Endothelial cell of umbilical vein (primary cell): ENCODE measurements around the gene SNAPC2. TPM values are rescaled to one million over a fixed set of nuclear protein-coding genes. Genes with fewer than 3 reads are reported as not detected.

Experiments used
- BruUV-seq: library from RNA; stranded (reverse); fragments of 400-500 nt; replicated peaks from 2 replicates; lab custom pipeline; 2021; lab: Mats Ljungman, UMichigan
- CTCF ChIA-PET: fragments of 300-600, 350-600 bp; sonication (Branson Sonifier 250); formaldehyde crosslinking; loops from one replicate; lab custom pipeline; 2021; ENCODE audit warnings: antibody characterized with exemption, inconsistent platforms; lab: Charles Lee
- POLR2A ChIA-PET: fragments of 300-600, 350-600 bp; sonication (Branson Sonifier 250); formaldehyde crosslinking; loops from one replicate; lab custom pipeline; 2021; ENCODE audit warnings: antibody characterized with exemption, inconsistent platforms; lab: Charles Lee
- DNase-seq: peaks from one replicate; pipeline ENCODE4 v3.0.0-alpha.2; 2011; ENCODE audit warnings: low read depth, low spot score
- FAIRE-seq: peaks from 2 replicates; lab custom pipeline; 2011; peaks lifted over from hg19 to GRCh38; lab: Jason Lieb, UNC
- H2AFZ ChIP-seq: 2 replicates; pipeline ENCODE4 v1.6.0; 2012; ENCODE audit warnings: low read depth, low read length, control low read depth, inconsistent platforms
- H3K27ac ChIP-seq: 2 replicates; pipeline ENCODE4 v1.5.1; 2011; ENCODE audit warnings: low read depth, mild to moderate bottlenecking, control low read depth, low read length, moderate library complexity; ENCODE audit not compliant: insufficient read depth
- H3K27me3 ChIP-seq, 2 experiments: 2 replicates each; pipeline versions ENCODE4 v1.6.0 to v1.6.1; 2011; ENCODE audit warnings: low read length in 2 of 2, mixed read lengths in 1 of 2; ENCODE audit not compliant: control insufficient read depth in 2 of 2, insufficient read depth in 2 of 2
- H3K36me3 ChIP-seq, 2 experiments: 2 replicates in 1 of 2; 3 replicates in 1 of 2; pipeline ENCODE4 v1.5.1; 2011; ENCODE audit warnings: low read length in 2 of 2, mild to moderate bottlenecking in 1 of 2, moderate library complexity in 1 of 2; ENCODE audit not compliant: control insufficient read depth in 2 of 2, insufficient read depth in 2 of 2; ENCODE audit errors: extremely low read depth in 1 of 2
- H3K4me1 ChIP-seq: 3 replicates; pipeline ENCODE4 v1.5.1; 2011; ENCODE audit warnings: mild to moderate bottlenecking, low read length; ENCODE audit not compliant: control insufficient read depth, insufficient read depth; ENCODE audit errors: extremely low read depth
- H3K4me2 ChIP-seq: 2 replicates; pipeline ENCODE4 v1.6.1; 2011; ENCODE audit warnings: low read length, control low read depth, mixed read lengths; ENCODE audit not compliant: insufficient read depth
- H3K4me3 ChIP-seq, 3 experiments: fragments of 200-600 bp in 1 of 3; sonication (generic), shearing (Covaris generic) in 1 of 3; replicated peaks in 1 of 3; 2 replicates each; pipeline ENCODE4 v1.5.1; 2011 to 2016; ENCODE audit warnings: control low read depth in 3 of 3, low read length in 3 of 3, mild to moderate bottlenecking in 2 of 3, inconsistent platforms in 1 of 3, low read depth in 1 of 3, moderate library complexity in 1 of 3; ENCODE audit not compliant: insufficient read depth in 1 of 3
- H3K79me2 ChIP-seq: 2 replicates; pipeline ENCODE4 v1.6.0; 2012; ENCODE audit warnings: low read length, inconsistent platforms; ENCODE audit not compliant: control insufficient read depth, insufficient read depth
- H3K9ac ChIP-seq: replicated peaks from 2 replicates; pipeline ENCODE3; 2011; ENCODE audit warnings: low read length, control low read depth; ENCODE audit not compliant: insufficient read depth; ENCODE audit errors: extremely low read depth
- H3K9me1 ChIP-seq: replicated peaks from 3 replicates; pipeline ENCODE4 v1.6.0; 2011; ENCODE audit warnings: mild to moderate bottlenecking, low read length; ENCODE audit not compliant: control insufficient read depth, insufficient read depth; ENCODE audit errors: extremely low read depth
- H3K9me3 ChIP-seq: replicated peaks from 2 replicates; pipeline ENCODE4 v1.5.1; 2012; ENCODE audit warnings: low read length, inconsistent platforms; ENCODE audit not compliant: control insufficient read depth, insufficient read depth
- H4K20me1 ChIP-seq: replicated peaks from 2 replicates; pipeline ENCODE3; 2011; ENCODE audit warnings: mild to moderate bottlenecking, low read length; ENCODE audit not compliant: control insufficient read depth, insufficient read depth; ENCODE audit errors: extremely low read depth
- EZH2 ChIP-seq: IDR thresholded peaks from 2 replicates; pipeline ENCODE4 v1.6.1; 2012; ENCODE audit warnings: borderline replicate concordance, low read depth, mild to moderate bottlenecking, moderate library complexity, low read length, inconsistent platforms; ENCODE audit not compliant: severe bottlenecking
- JUN ChIP-seq: IDR thresholded peaks from 2 replicates; pipeline ENCODE4 v1.6.1; 2011; ENCODE audit warnings: borderline replicate concordance, low read depth; ENCODE audit not compliant: insufficient read length, insufficient read depth
- POLR2AphosphoS5 ChIP-seq: IDR thresholded peaks from 2 replicates; pipeline ENCODE4 v1.6.1; 2012; ENCODE audit warnings: low read depth, mild to moderate bottlenecking, control low read depth, low read length, moderate library complexity; ENCODE audit not compliant: insufficient read depth
- dilution Hi-C: fragments of 300-500 bp; cut with MboI; formaldehyde crosslinking; loops from one replicate; pipeline ENCODE4 v1.15.0; 2019; ENCODE audit warnings: low sequenced_read_pairs; ENCODE audit not compliant: extremely low pct_ligation_motif_present
- intact Hi-C: fragments of 100-400 bp; cut with micrococcal nuclease; formaldehyde crosslinking; loops from one replicate; pipeline ENCODE4 v1.10.0; 2022
- polyA plus RNA-seq, 4 experiments: library from polyadenylated mRNA; depleted of rRNA in 3 of 4; stranded (reverse) in 3 of 4; unstranded in 1 of 4; fragments of >200 nt; gene quantifications; 2 replicates each; pipeline versions ENCODE4 v1.2.1 to v1.2.3, GENCODE V29; 2011 to 2012; ENCODE audit warnings: missing spikeins in 1 of 4
- total RNA-seq: library from RNA; stranded (reverse); gene quantifications from 2 replicates; pipeline ENCODE4 v1.2.3, GENCODE V29; 2021
- TF ChIP-seq, protein P1 (sequence below), 2 donors: IDR thresholded peaks; 1 replicate in 1 of 2; 2 replicates in 1 of 2; pipeline ENCODE4 v1.5.1; 2011; ENCODE audit warnings: low read length in 2 of 2, mild to moderate bottlenecking in 2 of 2, moderate library complexity in 2 of 2, control low read depth in 1 of 2, inconsistent platforms in 1 of 2, low read depth in 1 of 2; ENCODE audit not compliant: insufficient read depth in 1 of 2; ENCODE audit errors: extremely low read depth in 1 of 2
- TF ChIP-seq, protein P2 (sequence below): IDR thresholded peaks from 2 replicates; pipeline ENCODE4 v1.6.1; 2011; ENCODE audit not compliant: insufficient read depth, insufficient read length

The SNAPC2 gene
- total and polyA plus RNA-seq, 2 donors (not counting 3 experiments of a cell fraction or from before 2014, with no cell fraction given), result 23.7 to 25.8 TPM

DNA sequence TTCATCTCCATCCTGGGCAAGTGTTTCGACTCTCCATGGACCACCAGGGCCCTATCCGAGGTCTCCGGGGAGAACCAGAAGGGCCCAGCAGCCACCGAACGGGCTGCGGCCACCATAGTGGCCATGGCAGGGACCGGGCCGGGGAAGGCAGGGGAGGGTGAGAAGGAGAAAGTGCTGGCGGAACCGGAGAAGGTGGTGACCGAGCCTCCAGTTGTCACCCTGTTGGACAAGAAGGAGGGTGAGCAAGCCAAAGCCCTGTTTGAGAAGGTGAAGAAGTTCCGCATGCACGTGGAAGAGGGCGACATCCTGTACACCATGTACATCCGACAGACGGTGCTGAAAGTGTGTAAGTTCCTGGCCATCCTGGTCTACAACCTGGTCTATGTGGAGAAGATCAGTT is 21.2 kb upstream of the SNAPC2 start:
- no TSS peak for BruUV-seq
- CTCF ChIA-PET, result no interaction called here

More for the DNA sequence above, 21.2 kb upstream of the SNAPC2 start:
- H2AFZ ChIP-seq, result no peak overlapping the region
- no peak overlapping the region for H3K9ac ChIP-seq
- FAIRE-seq (no peak), DNase-seq (no peak)
- TF ChIP-seq JUN (no peak), POLR2AphosphoS5 (no peak), EZH2 (no peak)
- TF ChIP-seq, protein P1, sequence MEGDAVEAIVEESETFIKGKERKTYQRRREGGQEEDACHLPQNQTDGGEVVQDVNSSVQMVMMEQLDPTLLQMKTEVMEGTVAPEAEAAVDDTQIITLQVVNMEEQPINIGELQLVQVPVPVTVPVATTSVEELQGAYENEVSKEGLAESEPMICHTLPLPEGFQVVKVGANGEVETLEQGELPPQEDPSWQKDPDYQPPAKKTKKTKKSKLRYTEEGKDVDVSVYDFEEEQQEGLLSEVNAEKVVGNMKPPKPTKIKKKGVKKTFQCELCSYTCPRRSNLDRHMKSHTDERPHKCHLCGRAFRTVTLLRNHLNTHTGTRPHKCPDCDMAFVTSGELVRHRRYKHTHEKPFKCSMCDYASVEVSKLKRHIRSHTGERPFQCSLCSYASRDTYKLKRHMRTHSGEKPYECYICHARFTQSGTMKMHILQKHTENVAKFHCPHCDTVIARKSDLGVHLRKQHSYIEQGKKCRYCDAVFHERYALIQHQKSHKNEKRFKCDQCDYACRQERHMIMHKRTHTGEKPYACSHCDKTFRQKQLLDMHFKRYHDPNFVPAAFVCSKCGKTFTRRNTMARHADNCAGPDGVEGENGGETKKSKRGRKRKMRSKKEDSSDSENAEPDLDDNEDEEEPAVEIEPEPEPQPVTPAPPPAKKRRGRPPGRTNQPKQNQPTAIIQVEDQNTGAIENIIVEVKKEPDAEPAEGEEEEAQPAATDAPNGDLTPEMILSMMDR (IDR thresholded peaks at IDR 0.05; ENCODE audit: extremely low read depth in 1 of 2, insufficient read depth in 1 of 2, low read depth in 1 of 2, low read length in 2 of 2), result no peak
- TF ChIP-seq, protein P2, sequence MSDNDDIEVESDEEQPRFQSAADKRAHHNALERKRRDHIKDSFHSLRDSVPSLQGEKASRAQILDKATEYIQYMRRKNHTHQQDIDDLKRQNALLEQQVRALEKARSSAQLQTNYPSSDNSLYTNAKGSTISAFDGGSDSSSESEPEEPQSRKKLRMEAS, result no peak
- H4K20me1 ChIP-seq, result no peaks in the 10 kb centered on the region
- H3K36me3 ChIP-seq, result no peaks in the 10 kb centered on the region
- POLR2A ChIA-PET, result no interaction called here
- no peaks in the 10 kb centered on the region for H3K9me1 ChIP-seq
- H3K27me3 ChIP-seq, result no peaks in the 10 kb centered on the region
- H3K27ac ChIP-seq, result no peak overlapping the region
- intact Hi-C loops (no loop called here), dilution Hi-C loops (no loop called here)
- H3K79me2 ChIP-seq, result no peaks in the 10 kb centered on the region
- no peaks in the 10 kb centered on the region for H3K9me3 ChIP-seq
- H3K4me2 ChIP-seq, result no peak overlapping the region
- no peak overlapping the region for H3K4me3 ChIP-seq
- H3K4me1 ChIP-seq, result peaks cover 8% of the 10 kb centered on the region
